MV-4-11 (cell line): ENCODE results near the gene KIF20A.

Experiments used
- DNase-seq: peaks from one replicate; lab custom pipeline; 2025; lab: John Stamatoyannopoulos, UW

KIF20A gene

DNA sequence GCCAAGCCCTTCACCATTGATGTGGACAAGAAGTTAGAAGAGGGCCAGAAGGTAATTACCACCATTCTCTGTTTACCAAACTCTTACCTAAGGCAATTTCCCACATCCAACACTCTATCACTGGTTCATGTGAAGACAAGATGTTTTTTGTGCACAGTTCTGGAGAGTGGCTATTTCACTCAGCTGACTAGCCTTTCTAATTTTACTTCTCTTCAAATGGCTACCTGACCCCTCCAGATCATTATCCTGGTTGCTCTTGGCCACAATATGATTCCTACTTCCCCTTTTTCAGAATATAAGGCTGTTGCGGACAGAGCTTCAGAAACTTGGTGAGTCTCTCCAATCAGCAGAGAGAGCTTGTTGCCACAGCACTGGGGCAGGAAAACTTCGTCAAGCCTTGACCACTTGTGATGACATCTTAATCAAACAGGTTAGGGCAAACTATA lies 7.1 kb downstream of the KIF20A start:
- DNase-seq: peak; percentile 97

GRCh38 chr5:138188626-138189025 lies 9.7 kb downstream of the KIF20A start:
- DNase-seq: no peak

DNA sequence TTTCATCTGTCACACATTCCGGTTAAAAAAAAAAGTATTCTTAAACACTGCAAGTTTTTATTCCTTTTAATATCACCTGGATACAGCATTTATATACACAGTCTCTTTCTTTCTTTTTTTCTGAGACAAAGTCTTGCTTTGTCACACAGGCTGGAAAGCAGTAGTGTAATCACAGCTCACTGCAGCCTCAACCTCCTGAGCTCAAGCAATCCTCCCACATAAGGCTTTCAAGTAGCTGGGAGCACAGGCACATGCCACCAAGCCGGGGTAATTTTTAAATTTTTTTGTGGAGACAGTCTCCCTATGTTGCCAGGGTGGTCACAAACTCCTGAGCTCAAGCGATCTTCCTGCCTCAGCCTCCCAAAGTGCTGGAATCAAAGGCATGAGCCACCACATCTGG lies 13.9 kb downstream of the KIF20A start:
- no peak for DNase-seq

DNA sequence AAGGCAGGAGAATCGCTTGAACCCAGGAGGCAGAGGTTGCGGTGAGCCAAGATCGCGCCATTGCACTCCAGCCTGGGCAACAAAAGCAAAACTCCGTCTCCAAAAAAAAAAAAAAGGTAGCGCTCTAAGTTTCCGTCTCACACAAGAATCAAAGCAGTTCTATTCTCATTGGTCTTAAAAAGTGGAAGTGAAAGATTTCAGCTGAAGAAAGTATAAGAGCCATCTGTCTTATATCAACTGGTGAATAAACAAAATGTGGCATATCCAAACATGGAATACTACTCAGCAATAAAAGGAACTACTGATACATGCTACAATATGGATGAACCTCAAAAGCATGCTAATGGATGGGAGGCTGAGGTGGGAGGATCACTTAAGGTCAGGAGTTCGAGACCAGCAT lies 14.9 kb downstream of the KIF20A start:
- peak; percentile 56 for DNase-seq

- DNase-seq: no peak
These were observed 32.1 kb downstream of the KIF20A start for GRCh38 chr5:138210985-138211384.

- DNase-seq: no peak
These were observed 33.9 kb downstream of the KIF20A start for GRCh38 chr5:138212828-138213160.

DNA sequence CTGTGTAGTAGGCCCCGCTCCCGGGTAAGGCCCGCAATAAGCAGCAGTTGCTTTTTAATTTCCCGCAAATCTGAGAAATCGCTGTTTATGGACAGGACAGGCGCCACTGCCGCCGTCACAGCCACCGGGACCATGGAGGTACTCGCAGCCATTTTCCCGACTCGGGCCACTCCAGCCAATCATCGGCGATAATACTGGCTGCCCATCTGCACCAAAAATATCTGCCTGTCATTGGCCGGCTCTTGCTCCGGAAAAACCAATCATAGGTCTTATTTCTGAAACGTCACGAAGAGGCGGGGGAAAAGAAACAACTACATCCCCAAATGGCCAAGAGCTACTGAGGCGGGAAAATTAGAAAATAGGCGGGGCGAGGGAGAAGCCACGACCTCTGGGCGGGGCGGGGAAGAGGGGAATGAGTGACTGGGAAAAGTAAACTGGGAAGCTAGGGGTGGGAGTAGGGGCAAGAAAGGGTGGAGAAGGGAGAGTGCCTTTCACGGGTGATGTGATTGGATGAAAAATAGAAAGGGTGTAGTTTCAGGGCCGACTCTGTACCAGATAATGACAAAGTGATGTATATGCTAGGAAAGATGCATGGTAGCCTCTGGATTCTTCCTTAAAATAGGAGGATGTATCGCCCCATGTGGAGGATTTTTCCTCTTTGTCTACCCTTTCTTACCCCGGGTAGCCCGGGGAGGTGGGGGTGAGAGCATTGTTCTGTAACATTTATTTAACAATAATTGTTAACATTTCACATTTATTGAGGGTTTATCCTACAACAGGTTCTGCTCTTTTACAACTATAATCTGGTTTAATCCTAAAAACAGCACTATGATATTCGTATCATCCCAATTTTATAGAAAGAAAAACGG lies 34.5 kb downstream of the KIF20A start, which contains the start of gene CDC23:
Gene CDC23, minus strand, starts transcription at position 163 of the 869 bp plus-strand sequence. Its CDS starts 11 bp downstream, at position 152.
- peak; percentile 99 for DNase-seq

GRCh38 chr5:138216799-138217198 lies 37.9 kb downstream of the KIF20A start:
- DNase-seq: no peak

DNA sequence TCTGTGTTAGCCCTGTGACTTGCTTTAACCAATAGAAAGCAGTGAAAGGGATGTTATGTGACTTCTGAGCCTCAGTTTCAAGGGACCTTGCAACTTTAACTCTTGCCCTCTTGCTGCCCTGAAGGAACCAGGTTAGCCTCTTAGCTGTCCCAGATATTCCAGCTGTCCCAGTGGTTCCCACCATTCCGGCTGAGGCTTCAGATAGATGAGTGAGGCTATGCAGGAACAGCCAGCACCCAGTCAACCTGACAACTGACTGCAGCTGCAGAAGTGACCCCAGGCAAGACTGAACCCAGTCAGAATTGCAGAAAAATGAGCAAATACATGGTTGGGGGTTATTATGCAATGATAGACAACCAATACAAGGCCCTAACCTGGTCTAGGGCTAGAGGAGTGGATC lies 44.6 kb downstream of the KIF20A start:
- no peak for DNase-seq

DNA sequence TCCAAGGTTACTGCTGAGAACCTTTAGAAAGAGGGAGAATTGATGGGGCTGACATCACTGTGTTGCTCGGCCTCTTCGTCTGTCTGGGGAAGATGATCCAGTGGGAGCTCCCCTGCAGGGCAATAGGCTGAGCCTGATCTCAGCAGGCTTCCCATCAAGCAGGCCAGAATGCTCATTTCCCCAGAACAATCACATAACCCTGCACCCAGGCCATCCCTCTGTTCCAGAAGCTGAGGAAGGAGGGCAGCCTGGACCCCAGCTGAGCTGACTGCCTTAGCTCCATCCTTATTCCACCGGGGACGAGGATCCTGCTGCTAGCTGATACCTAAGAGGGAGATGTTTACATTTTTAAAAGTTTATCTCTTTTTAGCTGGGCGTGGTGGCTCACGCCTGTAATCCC lies 45.8 kb downstream of the KIF20A start:
- no peak for DNase-seq

GRCh38 chr5:138226910-138227309 lies 48.0 kb downstream of the KIF20A start:
- DNase-seq: peak; percentile 18

GRCh38 chr5:138229387-138229786 lies 50.5 kb downstream of the KIF20A start:
- no peak for DNase-seq

DNA sequence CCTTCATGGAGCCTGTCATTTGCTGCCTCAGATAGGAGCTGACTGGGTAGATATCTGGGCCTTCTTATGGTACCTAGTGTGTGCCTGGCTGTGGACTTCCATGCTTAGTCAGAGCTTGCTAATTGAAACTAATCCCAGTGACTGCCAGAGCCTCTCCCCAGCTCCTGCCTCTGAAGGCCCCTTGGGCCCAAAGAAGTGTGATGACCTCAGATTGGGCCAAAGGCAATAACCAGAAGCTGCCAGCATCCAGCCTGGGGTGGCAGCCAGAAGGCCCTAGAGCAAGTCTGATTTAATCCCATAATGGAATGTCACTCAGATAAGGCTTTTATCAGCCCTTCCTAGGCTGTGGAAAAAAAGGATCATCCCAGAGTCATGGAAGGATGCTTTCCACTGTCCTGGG lies 51.3 kb downstream of the KIF20A start:
- no peak for DNase-seq

GRCh38 chr5:138230981-138231589 lies 52.2 kb downstream of the KIF20A start:
- peak; percentile 29 for DNase-seq

GRCh38 chr5:138233280-138233679 lies 54.4 kb downstream of the KIF20A start:
- DNase-seq: no peak

DNA sequence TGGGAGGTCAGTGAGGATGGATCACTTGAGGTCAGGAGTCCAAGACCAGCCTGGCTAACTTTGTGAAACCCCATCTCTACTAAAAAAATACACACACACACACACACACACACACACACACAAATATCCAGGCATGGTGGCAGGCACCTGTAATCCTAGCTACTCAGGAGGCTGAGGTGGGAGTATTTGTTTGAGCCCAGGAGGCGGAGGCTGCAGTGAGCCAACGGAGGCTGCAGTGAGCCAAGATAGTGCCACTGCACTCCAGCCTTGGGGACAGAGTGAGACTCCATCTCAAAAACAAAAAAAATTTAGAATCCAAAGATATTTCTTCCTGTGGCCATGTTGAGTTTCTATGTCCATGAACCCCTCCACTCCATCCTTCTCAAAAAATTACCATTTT lies 55.7 kb downstream of the KIF20A start:
- DNase-seq: no peak
